Measurements from ENCODE around the gene EFHC1.

DNA sequence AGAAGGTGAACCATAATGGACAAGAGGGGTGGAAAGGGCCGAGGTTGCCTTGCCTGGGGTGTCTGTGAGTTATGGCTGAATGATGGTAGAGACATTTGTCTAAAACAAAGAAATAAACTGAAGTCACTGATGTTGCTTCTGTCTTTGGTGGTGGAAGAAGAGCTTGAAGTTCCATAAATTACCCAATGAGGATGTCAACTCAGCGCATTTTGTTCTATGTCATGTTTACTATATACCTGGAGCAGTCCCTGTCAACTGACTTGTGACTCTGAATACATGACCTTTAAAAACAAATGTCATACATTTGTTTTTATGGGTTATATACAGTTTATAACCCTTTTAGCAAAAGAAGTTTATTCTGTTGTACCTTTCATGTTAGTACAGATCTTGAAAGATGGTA lies 2.0 kb downstream of the EFHC1 start:
- TF ChIP-seq POLR2AphosphoS5 (IDR thresholded peaks at IDR 0.05) = no peak
- no peak for TF ChIP-seq POLR2A (IDR thresholded peaks at IDR 0.05)
- no peak for TF ChIP-seq EP300 (IDR thresholded peaks at IDR 0.05; ENCODE audit: low read depth)
- TF ChIP-seq, protein P1, sequence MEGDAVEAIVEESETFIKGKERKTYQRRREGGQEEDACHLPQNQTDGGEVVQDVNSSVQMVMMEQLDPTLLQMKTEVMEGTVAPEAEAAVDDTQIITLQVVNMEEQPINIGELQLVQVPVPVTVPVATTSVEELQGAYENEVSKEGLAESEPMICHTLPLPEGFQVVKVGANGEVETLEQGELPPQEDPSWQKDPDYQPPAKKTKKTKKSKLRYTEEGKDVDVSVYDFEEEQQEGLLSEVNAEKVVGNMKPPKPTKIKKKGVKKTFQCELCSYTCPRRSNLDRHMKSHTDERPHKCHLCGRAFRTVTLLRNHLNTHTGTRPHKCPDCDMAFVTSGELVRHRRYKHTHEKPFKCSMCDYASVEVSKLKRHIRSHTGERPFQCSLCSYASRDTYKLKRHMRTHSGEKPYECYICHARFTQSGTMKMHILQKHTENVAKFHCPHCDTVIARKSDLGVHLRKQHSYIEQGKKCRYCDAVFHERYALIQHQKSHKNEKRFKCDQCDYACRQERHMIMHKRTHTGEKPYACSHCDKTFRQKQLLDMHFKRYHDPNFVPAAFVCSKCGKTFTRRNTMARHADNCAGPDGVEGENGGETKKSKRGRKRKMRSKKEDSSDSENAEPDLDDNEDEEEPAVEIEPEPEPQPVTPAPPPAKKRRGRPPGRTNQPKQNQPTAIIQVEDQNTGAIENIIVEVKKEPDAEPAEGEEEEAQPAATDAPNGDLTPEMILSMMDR (IDR thresholded peaks at IDR 0.05) = no peak

All from transverse colon (tissue), 4 donors.